H9 (cell line): ENCODE measurements around the gene SMAD6. TPM values are rescaled to one million over a fixed set of nuclear protein-coding genes. Genes with fewer than 3 reads are reported as not detected.
A peak's percentile ranks its signal among the peaks of the same experiment; 100 is the strongest.
"Not testable (repeated sequence)": the region's sequence is repeated elsewhere in the genome, so short reads cannot be mapped to it uniquely, and the experiment has no call there.

Experiments used
- DNase-seq: peaks from one replicate; pipeline ENCODE4 v3.0.0-alpha.2; 2017
- H2AFZ ChIP-seq: one replicate; pipeline ENCODE4 v1.6.1; 2013; ENCODE audit warnings: mild to moderate bottlenecking, low read length, control low read depth, moderate library complexity
- H2AK5ac ChIP-seq: 2 replicates; pipeline ENCODE4 v1.6.1; 2013; ENCODE audit warnings: low read length, control low read depth, mixed read lengths; ENCODE audit not compliant: insufficient read length
- H2BK120ac ChIP-seq: one replicate; pipeline ENCODE4 v1.6.1; 2013; ENCODE audit warnings: low read depth, mild to moderate bottlenecking, low read length, control low read depth, inconsistent platforms; ENCODE audit not compliant: poor library complexity, severe bottlenecking
- H2BK12ac ChIP-seq: 2 replicates; pipeline ENCODE4 v1.6.1; 2013; ENCODE audit warnings: low read length, control low read depth, mixed read lengths, low read depth; ENCODE audit not compliant: insufficient read length
- H2BK15ac ChIP-seq: 2 replicates; pipeline ENCODE4 v1.6.1; 2013; ENCODE audit warnings: low read depth, low read length, control low read depth
- H2BK20ac ChIP-seq: one replicate; pipeline ENCODE4 v1.6.1; 2013; ENCODE audit warnings: low read depth, mild to moderate bottlenecking, low read length, control low read depth, inconsistent platforms; ENCODE audit not compliant: poor library complexity, severe bottlenecking
- H2BK5ac ChIP-seq: 2 replicates; pipeline ENCODE4 v1.6.1; 2013; ENCODE audit warnings: low read length, control low read depth, mixed read lengths; ENCODE audit not compliant: insufficient read length
- H3K14ac ChIP-seq: 2 replicates; pipeline ENCODE4 v1.6.1; 2013; ENCODE audit warnings: low read length, control low read depth; ENCODE audit not compliant: insufficient read depth
- H3K18ac ChIP-seq: 2 replicates; pipeline ENCODE4 v1.6.1; 2013; ENCODE audit warnings: low read depth, mild to moderate bottlenecking, mixed read lengths, low read length, control low read depth; ENCODE audit not compliant: insufficient read length
- H3K23ac ChIP-seq: 2 replicates; pipeline ENCODE4 v1.6.1; 2013; ENCODE audit warnings: low read length, control low read depth, mixed read lengths, low read depth; ENCODE audit not compliant: insufficient read length
- H3K23me2 ChIP-seq: 2 replicates; pipeline ENCODE4 v1.6.1; 2013; ENCODE audit warnings: low read depth, mild to moderate bottlenecking, mixed read lengths, low read length, control low read depth; ENCODE audit not compliant: insufficient read length, poor library complexity, severe bottlenecking
- H3K27ac ChIP-seq: 2 replicates; pipeline ENCODE4 v1.5.1; 2013; ENCODE audit warnings: low read length, control low read depth, mixed read lengths, low read depth; ENCODE audit not compliant: insufficient read length
- H3K27me3 ChIP-seq: 2 replicates; pipeline ENCODE4 v1.6.1; 2013; ENCODE audit warnings: low read length, control low read depth, inconsistent platforms; ENCODE audit not compliant: insufficient read depth
- H3K4ac ChIP-seq: 2 replicates; pipeline ENCODE4 v1.6.1; 2013; ENCODE audit warnings: low read depth, mild to moderate bottlenecking, control low read depth, inconsistent platforms, low read length, moderate library complexity
- H3K4me1 ChIP-seq: 2 replicates; pipeline ENCODE4 v1.6.1; 2013; ENCODE audit warnings: low read length, control low read depth, inconsistent platforms; ENCODE audit not compliant: insufficient read depth
- H3K4me2 ChIP-seq: 2 replicates; pipeline ENCODE4 v1.6.1; 2013; ENCODE audit warnings: low read length, control low read depth, mixed read lengths; ENCODE audit not compliant: insufficient read length, insufficient read depth
- H3K56ac ChIP-seq: 2 replicates; pipeline ENCODE4 v1.6.1; 2013; ENCODE audit warnings: low read depth, mild to moderate bottlenecking, mixed read lengths, low read length, control low read depth; ENCODE audit not compliant: insufficient read length
- H3K79me1 ChIP-seq: 2 replicates; pipeline ENCODE4 v1.6.1; 2013; ENCODE audit warnings: low read depth, mild to moderate bottlenecking, moderate library complexity, low read length, control low read depth, inconsistent platforms; ENCODE audit not compliant: insufficient read depth, poor library complexity, severe bottlenecking
- H3K79me2 ChIP-seq: 2 replicates; pipeline ENCODE4 v1.6.1; 2013; ENCODE audit warnings: low read length, control low read depth, inconsistent platforms; ENCODE audit not compliant: insufficient read depth
- H3K9ac ChIP-seq: 2 replicates; pipeline ENCODE4 v1.6.1; 2013; ENCODE audit warnings: low read length, control low read depth, mixed read lengths; ENCODE audit not compliant: insufficient read length; ENCODE audit errors: extremely low read depth
- H3K9me3 ChIP-seq: one replicate; pipeline ENCODE4 v1.6.1; 2013; ENCODE audit warnings: low read depth, low read length, inconsistent platforms; ENCODE audit not compliant: control insufficient read depth
- H3T11ph ChIP-seq: one replicate; pipeline ENCODE4 v1.6.1; 2013; ENCODE audit warnings: mild to moderate bottlenecking, low read length, control low read depth, inconsistent platforms
- H4K20me1 ChIP-seq: one replicate; pipeline ENCODE4 v1.6.1; 2013; ENCODE audit not compliant: control insufficient read depth, insufficient read length, insufficient read depth
- H4K5ac ChIP-seq: 2 replicates; pipeline ENCODE4 v1.6.1; 2013; ENCODE audit warnings: low read depth, mild to moderate bottlenecking, mixed read lengths, low read length, control low read depth; ENCODE audit not compliant: insufficient read length
- H4K8ac ChIP-seq: replicated peaks from 2 replicates; pipeline ENCODE4 v1.6.1; 2013; ENCODE audit warnings: low read length, control low read depth, mixed read lengths, low read depth; ENCODE audit not compliant: insufficient read length
- H4K91ac ChIP-seq: 2 replicates; pipeline ENCODE4 v1.6.1; 2013; ENCODE audit warnings: low read depth, mild to moderate bottlenecking, moderate library complexity, mixed read lengths, low read length, control low read depth; ENCODE audit not compliant: insufficient read length
- H3K27ac Mint-ChIP-seq, 3 experiments: 2 replicates in 2 of 3; 3 replicates in 1 of 3; pipeline ENCODE4 v1.8.0; 2020 to 2021; ENCODE audit warnings: mixed read lengths in 3 of 3, mild to moderate bottlenecking in 1 of 3, moderate library complexity in 1 of 3
- H3K27me3 Mint-ChIP-seq: 2 replicates; pipeline ENCODE4 v1.8.0; 2021; ENCODE audit warnings: low read depth, mild to moderate bottlenecking, moderate library complexity, mixed read lengths
- H3K36me3 Mint-ChIP-seq, 3 experiments: 2 replicates in 2 of 3; 3 replicates in 1 of 3; pipeline ENCODE4 v1.8.0; 2020 to 2021; ENCODE audit warnings: low read depth in 3 of 3, mixed read lengths in 3 of 3; ENCODE audit not compliant: insufficient read depth in 1 of 3
- H3K4me1 Mint-ChIP-seq, 2 experiments: 2 replicates each; pipeline ENCODE4 v1.8.0; 2020; ENCODE audit warnings: mixed read lengths in 2 of 2
- H3K4me3 Mint-ChIP-seq, 2 experiments: 2 replicates in 1 of 2; 3 replicates in 1 of 2; pipeline ENCODE4 v1.8.0; 2020 to 2021; ENCODE audit warnings: mild to moderate bottlenecking in 2 of 2, mixed read lengths in 2 of 2, moderate library complexity in 1 of 2
- H3K9me3 Mint-ChIP-seq, 2 experiments: 2 replicates in 1 of 2; 3 replicates in 1 of 2; pipeline ENCODE4 v1.8.0; 2020; ENCODE audit warnings: mild to moderate bottlenecking in 2 of 2, mixed read lengths in 2 of 2, moderate library complexity in 1 of 2
- WGBS: extraction: QIAGEN DNeasy Blood & Tissue Kit; methylation state at CpG from one replicate; pipeline ENCODE4 v1.1.7; 2013; ENCODE audit warnings: missing lambda C conversion rate, low lambda C conversion rate, mixed read lengths; ENCODE audit not compliant: insufficient read length; ENCODE audit errors: extremely low coverage; 5-methylcytosine and 5-hydroxymethylcytosine counted together
- total RNA-seq: library from RNA; stranded (reverse); gene quantifications from 2 replicates; pipeline ENCODE4 v1.2.1, GENCODE V29; 2021
- TF ChIP-seq, protein P1 (sequence below): fragments of 200-600 bp; sonication (generic); conservative IDR thresholded peaks from 3 replicates; pipeline ENCODE4 v1.8.0; 2021; ENCODE audit warnings: antibody characterized with exemption, mild to moderate bottlenecking

Gene SMAD6
- total RNA-seq, 1 experiment from 2014 or later, result 6.0 TPM

DNA sequence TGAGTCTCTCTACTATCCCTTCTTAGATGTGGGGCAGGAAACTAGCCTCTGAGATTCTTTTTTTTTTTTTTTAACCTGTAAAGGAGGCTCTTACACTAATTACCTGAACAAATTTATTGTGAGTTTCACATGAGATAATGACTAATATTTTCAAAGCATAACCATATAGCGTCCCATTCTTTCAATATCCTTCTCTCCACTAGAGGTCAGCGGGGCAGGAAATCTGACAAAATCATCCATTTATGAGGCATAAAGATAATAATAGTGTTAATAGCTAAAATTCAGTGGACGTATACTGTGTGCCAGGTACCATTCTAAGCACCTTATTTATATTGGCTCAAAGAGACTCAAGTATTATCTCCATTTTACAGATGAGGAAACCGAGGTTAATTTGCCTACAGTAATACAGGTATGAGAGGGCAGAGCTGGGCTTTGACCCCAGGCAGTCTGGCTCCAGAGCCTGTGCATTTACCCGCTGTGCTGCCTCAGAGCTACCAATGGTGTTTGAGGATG lies 16.3 kb upstream of the SMAD6 start:
- Histone ChIP-seq H3K56ac (no peak overlapping the region), H3K27me3 (no peaks in the 10 kb centered on the region), H3K4me2 (no peak overlapping the region), H3K18ac (no peak overlapping the region), H3K79me2 (no peaks in the 10 kb centered on the region), H3K9ac (no peak overlapping the region), H3K4ac (no peak overlapping the region), H3K14ac (no peak overlapping the region), H3T11ph (no peak overlapping the region), H3K23ac (no peak overlapping the region), H4K5ac (no peak overlapping the region), H2BK5ac (no peak overlapping the region), H2AK5ac (no peak overlapping the region), H2BK120ac (no peak overlapping the region), H3K79me1 (no peaks in the 10 kb centered on the region), H2BK12ac (no peak overlapping the region), H3K9me3 (no peaks in the 10 kb centered on the region), H2BK20ac (no peak overlapping the region), H4K20me1 (no peaks in the 10 kb centered on the region), H2AFZ (no peak overlapping the region), H4K91ac (no peak overlapping the region), H3K23me2 (no peaks in the 10 kb centered on the region), H3K27ac (no peak overlapping the region), H2BK15ac (no peak overlapping the region), H4K8ac (no peak overlapping the region), H3K4me1 (no peaks in the 10 kb centered on the region)
- peaks cover 15% of the 10 kb centered on the region for H3K27me3 Mint-ChIP-seq
- peaks cover 0 to 11% (median 6%) of the 10 kb centered on the region in 3 experiments; a peak in 5 of 7 replicates for H3K36me3 Mint-ChIP-seq
- H3K4me1 Mint-ChIP-seq, result peaks cover 0 to 3% of the 10 kb centered on the region in 2 experiments; a peak in 2 of 4 replicates
- no peak overlapping the region for H3K4me3 Mint-ChIP-seq
- WGBS, result no CpG with 5 or more reads among the region's 5 CpGs
- no peak for DNase-seq
- peaks cover 6 to 11% of the 10 kb centered on the region in 2 experiments for H3K9me3 Mint-ChIP-seq
- H3K27ac Mint-ChIP-seq, result no peak overlapping the region
- TF ChIP-seq, protein P1, sequence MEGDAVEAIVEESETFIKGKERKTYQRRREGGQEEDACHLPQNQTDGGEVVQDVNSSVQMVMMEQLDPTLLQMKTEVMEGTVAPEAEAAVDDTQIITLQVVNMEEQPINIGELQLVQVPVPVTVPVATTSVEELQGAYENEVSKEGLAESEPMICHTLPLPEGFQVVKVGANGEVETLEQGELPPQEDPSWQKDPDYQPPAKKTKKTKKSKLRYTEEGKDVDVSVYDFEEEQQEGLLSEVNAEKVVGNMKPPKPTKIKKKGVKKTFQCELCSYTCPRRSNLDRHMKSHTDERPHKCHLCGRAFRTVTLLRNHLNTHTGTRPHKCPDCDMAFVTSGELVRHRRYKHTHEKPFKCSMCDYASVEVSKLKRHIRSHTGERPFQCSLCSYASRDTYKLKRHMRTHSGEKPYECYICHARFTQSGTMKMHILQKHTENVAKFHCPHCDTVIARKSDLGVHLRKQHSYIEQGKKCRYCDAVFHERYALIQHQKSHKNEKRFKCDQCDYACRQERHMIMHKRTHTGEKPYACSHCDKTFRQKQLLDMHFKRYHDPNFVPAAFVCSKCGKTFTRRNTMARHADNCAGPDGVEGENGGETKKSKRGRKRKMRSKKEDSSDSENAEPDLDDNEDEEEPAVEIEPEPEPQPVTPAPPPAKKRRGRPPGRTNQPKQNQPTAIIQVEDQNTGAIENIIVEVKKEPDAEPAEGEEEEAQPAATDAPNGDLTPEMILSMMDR, result peak; percentile 54

DNA sequence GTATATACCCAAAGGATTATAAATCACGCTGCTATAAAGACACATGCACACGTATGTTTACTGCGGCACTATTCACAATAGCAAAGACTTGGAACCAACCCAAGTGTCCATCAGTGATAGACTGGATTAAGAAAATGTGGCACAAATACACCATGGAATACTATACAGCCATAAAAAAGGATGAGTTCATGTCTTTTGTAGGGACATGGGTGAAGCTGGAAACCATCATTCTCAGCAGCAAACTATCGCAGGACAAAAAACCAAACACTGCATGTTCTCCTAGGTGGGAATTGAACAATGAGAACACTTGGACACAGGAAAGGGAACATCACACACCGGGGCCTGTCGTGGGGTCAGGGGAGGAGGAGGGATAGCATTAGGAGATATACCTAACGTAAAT lies 11.1 kb upstream of the SMAD6 start:
- not testable (repeated sequence) for H3K23me2 ChIP-seq, H3K79me1 ChIP-seq, H3K23ac ChIP-seq, H3K27ac ChIP-seq, H3K9me3 ChIP-seq, H4K8ac ChIP-seq, H3K14ac ChIP-seq, H2BK20ac ChIP-seq, H2AK5ac ChIP-seq, H2BK15ac ChIP-seq, DNase-seq, H3K79me2 ChIP-seq, H2BK120ac ChIP-seq, H3K18ac ChIP-seq, H3K4me2 ChIP-seq, H3K9me3 Mint-ChIP-seq, H3K36me3 Mint-ChIP-seq, H3K4ac ChIP-seq, H3K27me3 ChIP-seq, H3K56ac ChIP-seq, H3T11ph ChIP-seq, H3K4me1 Mint-ChIP-seq, H4K91ac ChIP-seq, H2BK5ac ChIP-seq, H4K20me1 ChIP-seq, H3K4me1 ChIP-seq, H3K4me3 Mint-ChIP-seq, H2AFZ ChIP-seq, H2BK12ac ChIP-seq, H3K27me3 Mint-ChIP-seq, H3K9ac ChIP-seq, H4K5ac ChIP-seq
- peak overlapping the region in 2 of 3 experiments; percentile 36 to 61; a peak in 1 of 7 replicates for H3K27ac Mint-ChIP-seq
- no CpG with 5 or more reads among the region's 7 CpGs for WGBS
